Measurements from ENCODE around the gene TTC16. TPM values are rescaled to one million over a fixed set of nuclear protein-coding genes. Genes with fewer than 3 reads are reported as not detected.

The TTC16 gene
- polyA plus RNA-seq, 1 donor from 2014 or later, result 0.11 TPM

DNA sequence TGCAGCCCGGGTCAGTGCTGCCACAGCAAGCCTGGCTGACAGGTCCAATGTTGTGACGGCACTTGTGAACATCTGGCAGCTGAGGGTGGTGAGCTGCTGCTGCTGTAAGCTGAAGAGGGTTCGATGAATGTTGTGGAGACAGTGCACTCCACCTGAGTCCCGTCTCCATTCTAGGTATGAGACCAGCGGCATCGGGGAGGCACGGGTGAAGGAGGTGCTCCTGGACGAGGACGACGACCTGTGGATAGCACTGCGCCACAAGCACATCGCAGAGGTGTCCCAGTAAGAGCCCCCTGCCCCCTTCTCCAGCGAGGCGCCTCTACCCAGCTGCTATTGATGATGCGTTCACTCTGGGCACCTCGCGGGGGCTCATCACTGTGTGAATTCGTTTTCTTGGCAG lies 48.0 kb upstream of the TTC16 start:
- TF ChIP-seq EZH2 (IDR thresholded peaks at IDR 0.05; ENCODE audit: borderline replicate concordance, insufficient read depth, low read length, poor library complexity, severe bottlenecking) (no peak), RAD21 (conservative IDR thresholded peaks at IDR 0.05) (no peak), TAF1 (IDR thresholded peaks at IDR 0.05; ENCODE audit: low read depth) (no peak), MXI1 (conservative IDR thresholded peaks at IDR 0.05; ENCODE audit: poor library complexity, severe bottlenecking) (no peak), CTCF (IDR thresholded peaks at IDR 0.05; ENCODE audit: poor library complexity, severe bottlenecking) (no peak), EP300 (conservative IDR thresholded peaks at IDR 0.05; ENCODE audit: poor library complexity, severe bottlenecking) (no peak), POLR2AphosphoS5 (IDR thresholded peaks at IDR 0.05) (no peak), SMC3 (conservative IDR thresholded peaks at IDR 0.05; ENCODE audit: poor library complexity) (no peak)
- TF ChIP-seq, protein P1, sequence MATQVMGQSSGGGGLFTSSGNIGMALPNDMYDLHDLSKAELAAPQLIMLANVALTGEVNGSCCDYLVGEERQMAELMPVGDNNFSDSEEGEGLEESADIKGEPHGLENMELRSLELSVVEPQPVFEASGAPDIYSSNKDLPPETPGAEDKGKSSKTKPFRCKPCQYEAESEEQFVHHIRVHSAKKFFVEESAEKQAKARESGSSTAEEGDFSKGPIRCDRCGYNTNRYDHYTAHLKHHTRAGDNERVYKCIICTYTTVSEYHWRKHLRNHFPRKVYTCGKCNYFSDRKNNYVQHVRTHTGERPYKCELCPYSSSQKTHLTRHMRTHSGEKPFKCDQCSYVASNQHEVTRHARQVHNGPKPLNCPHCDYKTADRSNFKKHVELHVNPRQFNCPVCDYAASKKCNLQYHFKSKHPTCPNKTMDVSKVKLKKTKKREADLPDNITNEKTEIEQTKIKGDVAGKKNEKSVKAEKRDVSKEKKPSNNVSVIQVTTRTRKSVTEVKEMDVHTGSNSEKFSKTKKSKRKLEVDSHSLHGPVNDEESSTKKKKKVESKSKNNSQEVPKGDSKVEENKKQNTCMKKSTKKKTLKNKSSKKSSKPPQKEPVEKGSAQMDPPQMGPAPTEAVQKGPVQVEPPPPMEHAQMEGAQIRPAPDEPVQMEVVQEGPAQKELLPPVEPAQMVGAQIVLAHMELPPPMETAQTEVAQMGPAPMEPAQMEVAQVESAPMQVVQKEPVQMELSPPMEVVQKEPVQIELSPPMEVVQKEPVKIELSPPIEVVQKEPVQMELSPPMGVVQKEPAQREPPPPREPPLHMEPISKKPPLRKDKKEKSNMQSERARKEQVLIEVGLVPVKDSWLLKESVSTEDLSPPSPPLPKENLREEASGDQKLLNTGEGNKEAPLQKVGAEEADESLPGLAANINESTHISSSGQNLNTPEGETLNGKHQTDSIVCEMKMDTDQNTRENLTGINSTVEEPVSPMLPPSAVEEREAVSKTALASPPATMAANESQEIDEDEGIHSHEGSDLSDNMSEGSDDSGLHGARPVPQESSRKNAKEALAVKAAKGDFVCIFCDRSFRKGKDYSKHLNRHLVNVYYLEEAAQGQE (IDR thresholded peaks at IDR 0.05; ENCODE audit: borderline replicate concordance), result no peak
- no peaks in the 10 kb centered on the region for H3K9me3 ChIP-seq (ENCODE audit: low read length)
- H3K79me2 ChIP-seq (replicated peaks; ENCODE audit: insufficient read depth, low read length), result no peaks in the 10 kb centered on the region
- H3F3A ChIP-seq (ENCODE audit: insufficient read depth, low read length, poor library complexity, severe bottlenecking), result no peaks in the 10 kb centered on the region
- no peak overlapping the region for H3K27ac ChIP-seq (ENCODE audit: low read length)
- peaks cover 14% of the 10 kb centered on the region for H3K36me3 ChIP-seq (ENCODE audit: insufficient read depth, low read length)
- no peak overlapping the region for H2AFZ ChIP-seq (ENCODE audit: low read depth, low read length)
- no peak overlapping the region for H3K4me2 ChIP-seq (ENCODE audit: low read length)
- no peak overlapping the region for H3K4me3 ChIP-seq (ENCODE audit: low read length)
- no peak overlapping the region for H3K9ac ChIP-seq (ENCODE audit: low read length)
- H3K9me2 ChIP-seq (ENCODE audit: insufficient read depth, low read length), result no peaks in the 10 kb centered on the region
- no peaks in the 10 kb centered on the region for H3K27me3 ChIP-seq (ENCODE audit: insufficient read depth, low read depth, low read length)
- no peaks in the 10 kb centered on the region for H4K20me1 ChIP-seq (ENCODE audit: insufficient read depth)

DNA sequence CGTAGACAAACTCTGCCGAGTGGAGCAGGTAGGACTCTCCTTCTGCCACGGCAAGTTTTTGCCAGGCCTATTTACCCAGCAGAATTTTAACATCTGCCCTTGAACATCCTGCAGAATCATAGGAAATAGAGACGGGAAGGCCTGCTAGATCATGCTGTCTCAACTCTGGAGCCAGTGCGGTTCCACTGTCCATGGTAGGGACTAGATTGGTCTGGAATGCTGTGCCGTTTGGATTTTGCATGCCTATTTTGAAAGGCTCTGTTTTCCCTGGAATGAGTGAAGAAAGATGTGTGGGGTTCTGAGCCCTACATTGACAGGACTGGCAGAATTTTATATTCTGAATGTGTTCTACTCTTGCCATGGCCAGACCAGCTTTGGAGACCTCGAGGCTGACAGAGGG lies 42.6 kb upstream of the TTC16 start:
- Histone ChIP-seq H3K27ac (ENCODE audit: low read length) (no peak overlapping the region), H3K4me3 (ENCODE audit: low read length) (no peak overlapping the region), H3K9me2 (ENCODE audit: insufficient read depth, low read length) (no peaks in the 10 kb centered on the region), H3K4me2 (ENCODE audit: low read length) (no peak overlapping the region), H4K20me1 (ENCODE audit: insufficient read depth) (no peaks in the 10 kb centered on the region), H2AFZ (ENCODE audit: low read depth, low read length) (no peak overlapping the region), H3K27me3 (ENCODE audit: insufficient read depth, low read depth, low read length) (no peaks in the 10 kb centered on the region), H3K36me3 (ENCODE audit: insufficient read depth, low read length) (peaks cover 14% of the 10 kb centered on the region), H3K9ac (ENCODE audit: low read length) (no peak overlapping the region), H3F3A (ENCODE audit: insufficient read depth, low read length, poor library complexity, severe bottlenecking) (no peaks in the 10 kb centered on the region), H3K79me2 (replicated peaks; ENCODE audit: insufficient read depth, low read length) (no peaks in the 10 kb centered on the region), H3K9me3 (ENCODE audit: low read length) (no peaks in the 10 kb centered on the region)
- TF ChIP-seq RAD21 (conservative IDR thresholded peaks at IDR 0.05), result no peak
- TF ChIP-seq SMC3 (conservative IDR thresholded peaks at IDR 0.05; ENCODE audit: poor library complexity), result no peak
- TF ChIP-seq, protein P1 (IDR thresholded peaks at IDR 0.05; ENCODE audit: borderline replicate concordance), result no peak
- TF ChIP-seq TAF1 (IDR thresholded peaks at IDR 0.05; ENCODE audit: low read depth), result no peak
- TF ChIP-seq MXI1 (conservative IDR thresholded peaks at IDR 0.05; ENCODE audit: poor library complexity, severe bottlenecking), result no peak
- TF ChIP-seq CTCF (IDR thresholded peaks at IDR 0.05; ENCODE audit: poor library complexity, severe bottlenecking), result no peak
- no peak for TF ChIP-seq POLR2AphosphoS5 (IDR thresholded peaks at IDR 0.05)
- no peak for TF ChIP-seq EP300 (conservative IDR thresholded peaks at IDR 0.05; ENCODE audit: poor library complexity, severe bottlenecking)
- no peak for TF ChIP-seq EZH2 (IDR thresholded peaks at IDR 0.05; ENCODE audit: borderline replicate concordance, insufficient read depth, low read length, poor library complexity, severe bottlenecking)

Data from neural cell (in vitro differentiated cells).